Subcutaneous adipose tissue (tissue), 4 donors: Measurements from ENCODE around the gene ABCA10. TPM values are rescaled to one million over a fixed set of nuclear protein-coding genes. Genes with fewer than 3 reads are reported as not detected.

Source experiments
- CTCF ChIP-seq: fragments of 450-650 bp; IDR thresholded peaks from one replicate; pipeline ENCODE4 v1.5.1; 2016; ENCODE audit warnings: low read depth, mild to moderate bottlenecking, control low read depth, antibody characterized with exemption, moderate library complexity
- total RNA-seq, 4 donors: library from RNA; depleted of rRNA; stranded (reverse); fragments of >200 nt; gene quantifications; one replicate each; pipeline ENCODE4 v1.1.0, GENCODE V29; 2016

ABCA10 gene
- total RNA-seq, 4 donors from 2014 or later = 12.7 to 32.8 (median 24.5) TPM

- no peak for TF ChIP-seq CTCF
Observed at GRCh38 chr17:69176457-69176795, 52.2 kb downstream of the ABCA10 start.

DNA sequence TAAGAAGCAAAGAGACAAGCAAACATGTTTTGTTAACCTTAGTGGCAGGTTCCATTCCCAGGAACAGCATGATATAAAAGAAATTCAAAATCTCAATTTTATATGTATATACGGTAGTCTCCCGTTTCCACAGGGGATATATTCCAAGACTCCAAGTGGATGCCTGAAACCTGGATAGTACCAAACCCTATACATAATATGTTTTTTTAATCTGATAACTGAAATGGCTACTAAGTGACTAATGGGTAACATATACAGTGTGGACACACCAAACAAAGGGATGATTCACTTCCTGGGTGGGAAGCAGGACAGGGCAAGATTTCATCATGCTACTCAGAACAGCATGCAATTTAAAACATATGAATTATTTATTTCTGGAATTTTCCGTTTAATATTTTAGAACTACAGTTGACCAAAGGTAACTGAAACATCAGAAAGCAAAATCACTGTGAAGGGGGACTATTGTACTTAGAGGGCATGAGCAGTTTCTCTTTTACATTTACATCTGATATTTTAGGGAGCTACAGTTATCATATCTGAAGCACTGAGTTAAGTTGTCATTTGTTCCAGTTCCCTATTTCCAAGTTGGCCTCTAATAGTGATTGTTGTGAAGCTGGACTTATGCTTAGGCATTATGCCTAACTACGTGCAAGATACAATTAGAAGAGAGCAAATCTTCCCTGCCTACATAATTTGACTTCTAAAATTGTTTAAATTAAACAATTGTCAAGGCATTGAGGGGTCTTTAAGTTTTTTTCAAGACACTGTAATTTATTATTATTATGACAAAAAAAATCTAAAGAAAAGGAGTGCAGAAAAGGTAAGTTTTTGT is 52.8 kb downstream of the ABCA10 start:
- no peak for TF ChIP-seq CTCF

DNA sequence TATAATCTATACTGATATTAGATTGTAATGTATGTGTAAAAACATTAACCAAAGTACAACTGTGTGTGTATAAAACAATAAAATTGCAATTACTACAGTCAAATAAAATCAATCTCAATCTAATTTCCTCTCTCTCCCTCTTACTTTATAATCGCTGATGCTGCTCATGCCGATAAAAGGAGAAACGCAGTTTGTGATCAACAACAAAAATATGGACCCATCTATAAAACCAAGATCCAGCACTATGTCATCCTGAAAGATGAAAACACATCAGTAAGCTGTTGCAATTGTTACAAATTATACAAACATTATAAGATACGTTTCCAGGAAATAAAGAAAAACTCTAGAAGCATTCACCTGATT is 53.4 kb downstream of the ABCA10 start:
- TF ChIP-seq CTCF = no peak

GRCh38 chr17:69173118-69173517 is 55.5 kb downstream of the ABCA10 start:
- no peak for TF ChIP-seq CTCF

GRCh38 chr17:69170377-69170776 is 58.2 kb downstream of the ABCA10 start:
- TF ChIP-seq CTCF = no peak

DNA sequence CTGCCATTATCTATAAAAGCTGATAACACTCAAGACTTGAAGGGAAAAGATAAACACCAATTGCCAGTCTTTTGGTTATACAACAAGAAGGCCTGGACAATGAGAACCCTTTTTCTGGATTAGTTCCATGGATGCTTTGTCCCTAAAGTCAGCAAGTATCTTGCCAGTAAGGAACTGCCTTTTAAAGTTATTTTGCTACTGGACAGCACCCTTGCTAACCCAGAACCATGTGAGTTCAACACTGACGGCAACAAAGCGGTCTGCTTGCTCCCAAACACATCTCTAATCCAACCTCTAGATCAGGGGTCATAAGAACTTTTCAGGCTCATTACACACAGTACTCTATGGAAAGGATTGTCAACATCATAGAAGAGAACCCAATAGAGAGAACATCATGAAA is 61.7 kb downstream of the ABCA10 start:
- TF ChIP-seq CTCF = no peak

DNA sequence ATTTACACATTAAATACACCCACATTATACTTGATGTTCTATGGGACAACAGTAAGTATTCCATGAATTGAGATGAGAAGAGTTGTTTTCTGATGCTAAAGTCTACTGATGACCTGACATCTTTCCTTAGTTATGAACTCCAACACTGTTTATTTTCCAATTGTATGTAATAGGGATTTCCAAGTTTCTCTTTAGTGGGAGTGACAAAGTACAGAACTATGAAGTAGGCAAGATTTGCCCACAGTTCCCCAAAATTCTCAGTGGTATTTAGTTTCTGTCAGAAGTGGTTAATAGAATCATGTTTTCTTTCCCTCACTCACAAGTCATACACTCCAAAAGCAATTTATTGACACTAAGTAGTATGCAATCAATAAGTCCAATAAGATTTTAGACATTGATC is 64.4 kb downstream of the ABCA10 start:
- no peak for TF ChIP-seq CTCF
